ENCODE results near the gene MOGAT1. TPM values are rescaled to one million over a fixed set of nuclear protein-coding genes. Genes with fewer than 3 reads are reported as not detected.

MOGAT1 gene
- polyA plus RNA-seq, 1 of the 3 experiments (the other 2 are of a cell fraction), result not detected

DNA sequence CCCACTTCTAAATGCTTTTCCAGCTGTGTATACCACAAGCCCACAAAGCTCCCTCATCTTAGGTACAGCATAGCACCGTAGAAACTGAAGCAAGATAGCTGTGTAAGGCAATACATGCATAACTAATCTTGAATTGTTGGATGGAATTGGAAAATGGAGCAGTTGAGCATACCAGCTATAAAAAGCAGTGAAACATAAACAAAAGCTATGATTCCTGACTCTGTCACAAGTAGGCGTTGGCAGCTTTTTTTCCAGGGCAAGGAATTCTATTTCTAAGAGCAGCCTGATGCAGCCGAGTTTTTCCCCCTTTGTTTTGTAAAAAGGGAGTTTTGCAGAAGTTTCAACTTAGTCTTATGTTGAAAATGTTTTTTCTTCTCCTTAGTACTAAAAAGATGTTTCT, 32.4 kb downstream of the MOGAT1 start:
- ChIA-PET POLR2A (no interaction called here), CTCF (interaction anchor here (0.8 to 2.2 kb wide), 6 partner anchors 9 to 236 kb away, joined by 3 to 17 read pairs (median 4); no protein-coding TSS in a partner anchor)
- H4K20me1 ChIP-seq (ENCODE audit: insufficient read depth), result no peaks in the 10 kb centered on the region
- peaks cover 0 to 6% of the 10 kb centered on the region in 2 experiments; a peak in 1 of 4 replicates for H3K4me1 ChIP-seq (ENCODE audit: control insufficient read depth in 1 of 2, insufficient read depth in 2 of 2, low read depth in 1 of 2, low read length in 1 of 2)
- no peak overlapping the region for H3K9ac ChIP-seq
- H3F3A ChIP-seq (replicated peaks; ENCODE audit: insufficient read depth), result no peaks in the 10 kb centered on the region
- no peaks in the 10 kb centered on the region for H3K9me3 ChIP-seq
- no peak overlapping the region for H2AFZ ChIP-seq (ENCODE audit: low read depth)
- H3K79me2 ChIP-seq (ENCODE audit: insufficient read depth), result no peaks in the 10 kb centered on the region
- no peak overlapping the region for H3K27ac ChIP-seq (ENCODE audit: low read depth in 2 of 2, low read length in 1 of 2)
- H3K9me2 ChIP-seq, result no peaks in the 10 kb centered on the region
- no peak overlapping the region for H3K4me2 ChIP-seq
- H3K27me3 ChIP-seq (ENCODE audit: insufficient read depth), result no peaks in the 10 kb centered on the region
- TF ChIP-seq CHD2 (IDR thresholded peaks at IDR 0.05; ENCODE audit: low read length, partially characterized antibody) (no peak), FOSL2 (IDR thresholded peaks at IDR 0.05; ENCODE audit: borderline replicate concordance, low read depth) (no peak), TAF1 (IDR thresholded peaks at IDR 0.05; ENCODE audit: borderline replicate concordance, low read depth, low read length) (no peak), EP300 (IDR thresholded peaks at IDR 0.05; ENCODE audit: borderline replicate concordance in 1 of 2, low read depth in 1 of 2, low read length in 1 of 2) (no peak), MEF2A (IDR thresholded peaks at IDR 0.05; ENCODE audit: borderline replicate concordance, low read depth) (no peak)
- TF ChIP-seq, protein P1, sequence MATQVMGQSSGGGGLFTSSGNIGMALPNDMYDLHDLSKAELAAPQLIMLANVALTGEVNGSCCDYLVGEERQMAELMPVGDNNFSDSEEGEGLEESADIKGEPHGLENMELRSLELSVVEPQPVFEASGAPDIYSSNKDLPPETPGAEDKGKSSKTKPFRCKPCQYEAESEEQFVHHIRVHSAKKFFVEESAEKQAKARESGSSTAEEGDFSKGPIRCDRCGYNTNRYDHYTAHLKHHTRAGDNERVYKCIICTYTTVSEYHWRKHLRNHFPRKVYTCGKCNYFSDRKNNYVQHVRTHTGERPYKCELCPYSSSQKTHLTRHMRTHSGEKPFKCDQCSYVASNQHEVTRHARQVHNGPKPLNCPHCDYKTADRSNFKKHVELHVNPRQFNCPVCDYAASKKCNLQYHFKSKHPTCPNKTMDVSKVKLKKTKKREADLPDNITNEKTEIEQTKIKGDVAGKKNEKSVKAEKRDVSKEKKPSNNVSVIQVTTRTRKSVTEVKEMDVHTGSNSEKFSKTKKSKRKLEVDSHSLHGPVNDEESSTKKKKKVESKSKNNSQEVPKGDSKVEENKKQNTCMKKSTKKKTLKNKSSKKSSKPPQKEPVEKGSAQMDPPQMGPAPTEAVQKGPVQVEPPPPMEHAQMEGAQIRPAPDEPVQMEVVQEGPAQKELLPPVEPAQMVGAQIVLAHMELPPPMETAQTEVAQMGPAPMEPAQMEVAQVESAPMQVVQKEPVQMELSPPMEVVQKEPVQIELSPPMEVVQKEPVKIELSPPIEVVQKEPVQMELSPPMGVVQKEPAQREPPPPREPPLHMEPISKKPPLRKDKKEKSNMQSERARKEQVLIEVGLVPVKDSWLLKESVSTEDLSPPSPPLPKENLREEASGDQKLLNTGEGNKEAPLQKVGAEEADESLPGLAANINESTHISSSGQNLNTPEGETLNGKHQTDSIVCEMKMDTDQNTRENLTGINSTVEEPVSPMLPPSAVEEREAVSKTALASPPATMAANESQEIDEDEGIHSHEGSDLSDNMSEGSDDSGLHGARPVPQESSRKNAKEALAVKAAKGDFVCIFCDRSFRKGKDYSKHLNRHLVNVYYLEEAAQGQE (IDR thresholded peaks at IDR 0.05; ENCODE audit: low read depth, low read length), result no peak
- TF ChIP-seq, protein P2, sequence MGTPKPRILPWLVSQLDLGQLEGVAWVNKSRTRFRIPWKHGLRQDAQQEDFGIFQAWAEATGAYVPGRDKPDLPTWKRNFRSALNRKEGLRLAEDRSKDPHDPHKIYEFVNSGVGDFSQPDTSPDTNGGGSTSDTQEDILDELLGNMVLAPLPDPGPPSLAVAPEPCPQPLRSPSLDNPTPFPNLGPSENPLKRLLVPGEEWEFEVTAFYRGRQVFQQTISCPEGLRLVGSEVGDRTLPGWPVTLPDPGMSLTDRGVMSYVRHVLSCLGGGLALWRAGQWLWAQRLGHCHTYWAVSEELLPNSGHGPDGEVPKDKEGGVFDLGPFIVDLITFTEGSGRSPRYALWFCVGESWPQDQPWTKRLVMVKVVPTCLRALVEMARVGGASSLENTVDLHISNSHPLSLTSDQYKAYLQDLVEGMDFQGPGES (IDR thresholded peaks at IDR 0.05; ENCODE audit: low read depth, low read length), result no peak
- H3K4me3 ChIP-seq (ENCODE audit: low read depth in 2 of 2, low read length in 1 of 2), result no peak overlapping the region
- WGBS (ENCODE audit: low lambda C conversion rate), result 92% methylated on average over 3 of the region's 3 CpGs
- no peaks in the 10 kb centered on the region for H3K36me3 ChIP-seq (replicated peaks in 1 of 2; ENCODE audit: control insufficient read depth in 1 of 2, insufficient read depth in 2 of 2, low read length in 1 of 2)
- no peak for DNase-seq

DNA sequence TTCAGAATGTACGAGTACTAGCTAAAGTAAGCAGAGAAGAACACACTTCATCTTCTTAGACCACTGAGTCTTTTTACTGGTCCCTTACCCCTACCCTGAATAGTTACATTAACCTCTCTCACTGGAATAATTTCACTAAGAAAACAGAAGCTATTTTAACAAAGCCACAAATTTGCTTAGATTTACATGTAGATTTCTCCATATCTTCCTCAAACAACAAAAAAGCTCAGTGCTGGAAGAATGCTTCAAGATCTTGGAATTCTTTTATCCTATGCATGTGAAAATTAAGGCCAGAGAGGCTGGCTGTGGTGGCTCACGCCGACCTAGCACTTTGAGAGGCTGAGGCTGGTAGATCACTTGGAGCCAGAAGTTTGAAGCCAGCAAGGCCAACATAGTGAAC, 35.2 kb downstream of the MOGAT1 start:
- POLR2A ChIA-PET, result no interaction called here
- H3K27ac ChIP-seq (ENCODE audit: low read depth in 2 of 2, low read length in 1 of 2), result no peak overlapping the region
- H3K9ac ChIP-seq, result no peak overlapping the region
- no peaks in the 10 kb centered on the region for H3K79me2 ChIP-seq (ENCODE audit: insufficient read depth)
- no peaks in the 10 kb centered on the region for H3F3A ChIP-seq (replicated peaks; ENCODE audit: insufficient read depth)
- H3K4me2 ChIP-seq, result no peak overlapping the region
- TF ChIP-seq, protein P3, sequence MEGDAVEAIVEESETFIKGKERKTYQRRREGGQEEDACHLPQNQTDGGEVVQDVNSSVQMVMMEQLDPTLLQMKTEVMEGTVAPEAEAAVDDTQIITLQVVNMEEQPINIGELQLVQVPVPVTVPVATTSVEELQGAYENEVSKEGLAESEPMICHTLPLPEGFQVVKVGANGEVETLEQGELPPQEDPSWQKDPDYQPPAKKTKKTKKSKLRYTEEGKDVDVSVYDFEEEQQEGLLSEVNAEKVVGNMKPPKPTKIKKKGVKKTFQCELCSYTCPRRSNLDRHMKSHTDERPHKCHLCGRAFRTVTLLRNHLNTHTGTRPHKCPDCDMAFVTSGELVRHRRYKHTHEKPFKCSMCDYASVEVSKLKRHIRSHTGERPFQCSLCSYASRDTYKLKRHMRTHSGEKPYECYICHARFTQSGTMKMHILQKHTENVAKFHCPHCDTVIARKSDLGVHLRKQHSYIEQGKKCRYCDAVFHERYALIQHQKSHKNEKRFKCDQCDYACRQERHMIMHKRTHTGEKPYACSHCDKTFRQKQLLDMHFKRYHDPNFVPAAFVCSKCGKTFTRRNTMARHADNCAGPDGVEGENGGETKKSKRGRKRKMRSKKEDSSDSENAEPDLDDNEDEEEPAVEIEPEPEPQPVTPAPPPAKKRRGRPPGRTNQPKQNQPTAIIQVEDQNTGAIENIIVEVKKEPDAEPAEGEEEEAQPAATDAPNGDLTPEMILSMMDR (IDR thresholded peaks at IDR 0.05), result no peak
- TF ChIP-seq, protein P4, sequence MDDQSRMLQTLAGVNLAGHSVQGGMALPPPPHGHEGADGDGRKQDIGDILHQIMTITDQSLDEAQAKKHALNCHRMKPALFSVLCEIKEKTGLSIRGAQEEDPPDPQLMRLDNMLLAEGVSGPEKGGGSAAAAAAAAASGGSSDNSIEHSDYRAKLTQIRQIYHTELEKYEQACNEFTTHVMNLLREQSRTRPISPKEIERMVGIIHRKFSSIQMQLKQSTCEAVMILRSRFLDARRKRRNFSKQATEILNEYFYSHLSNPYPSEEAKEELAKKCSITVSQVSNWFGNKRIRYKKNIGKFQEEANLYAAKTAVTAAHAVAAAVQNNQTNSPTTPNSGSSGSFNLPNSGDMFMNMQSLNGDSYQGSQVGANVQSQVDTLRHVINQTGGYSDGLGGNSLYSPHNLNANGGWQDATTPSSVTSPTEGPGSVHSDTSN (IDR thresholded peaks at IDR 0.05), result no peak
- TF ChIP-seq EP300 (IDR thresholded peaks at IDR 0.05; ENCODE audit: borderline replicate concordance in 1 of 2, low read depth in 1 of 2, low read length in 1 of 2) (no peak), NFIC (IDR thresholded peaks at IDR 0.05; ENCODE audit: borderline replicate concordance) (no peak), EZH2phosphoT487 (IDR thresholded peaks at IDR 0.05; ENCODE audit: borderline replicate concordance, low read depth) (no peak), SMC3 (IDR thresholded peaks at IDR 0.05; ENCODE audit: low read depth, low read length) (no peak), NRF1 (IDR thresholded peaks at IDR 0.05; ENCODE audit: low read depth, low read length) (no peak)
- TF ChIP-seq, protein P1 (IDR thresholded peaks at IDR 0.05; ENCODE audit: low read depth, low read length), result no peak
- DNase-seq, result no peak
- H3K9me2 ChIP-seq, result no peaks in the 10 kb centered on the region
- H3K4me1 ChIP-seq (ENCODE audit: control insufficient read depth in 1 of 2, insufficient read depth in 2 of 2, low read depth in 1 of 2, low read length in 1 of 2), result peaks cover 3 to 6% of the 10 kb centered on the region in 2 experiments; a peak in 2 of 4 replicates
- H3K4me3 ChIP-seq (ENCODE audit: low read depth in 2 of 2, low read length in 1 of 2), result no peak overlapping the region
- no peak overlapping the region for H2AFZ ChIP-seq (ENCODE audit: low read depth)
- H3K9me3 ChIP-seq, result no peaks in the 10 kb centered on the region
- no peaks in the 10 kb centered on the region for H3K27me3 ChIP-seq (ENCODE audit: insufficient read depth)
- no peaks in the 10 kb centered on the region for H4K20me1 ChIP-seq (ENCODE audit: insufficient read depth)
- 98% methylated on average over 3 of the region's 3 CpGs for WGBS (ENCODE audit: low lambda C conversion rate)
- CTCF ChIA-PET, result interaction anchor here (0.6 to 7.0 kb wide), 15 partner anchors 15 to 1091 kb away, joined by 3 to 115 read pairs (median 4); partner anchors contain the start of gene ACSL3
- H3K36me3 ChIP-seq (replicated peaks in 1 of 2; ENCODE audit: control insufficient read depth in 1 of 2, insufficient read depth in 2 of 2, low read length in 1 of 2), result no peaks in the 10 kb centered on the region

Measured in SK-N-SH (cell line).